Endothelial cell of umbilical vein (primary cell): ENCODE data around the gene TMEM37. TPM values are rescaled to one million over a fixed set of nuclear protein-coding genes. Genes with fewer than 3 reads are reported as not detected.

Source experiments
- BruUV-seq: library from RNA; stranded (reverse); fragments of 400-500 nt; replicated peaks from 2 replicates; lab custom pipeline; 2021; lab: Mats Ljungman, UMichigan
- CTCF ChIA-PET: fragments of 300-600, 350-600 bp; sonication (Branson Sonifier 250); formaldehyde crosslinking; loops from one replicate; lab custom pipeline; 2021; ENCODE audit warnings: antibody characterized with exemption, inconsistent platforms; lab: Charles Lee
- POLR2A ChIA-PET: fragments of 300-600, 350-600 bp; sonication (Branson Sonifier 250); formaldehyde crosslinking; loops from one replicate; lab custom pipeline; 2021; ENCODE audit warnings: antibody characterized with exemption, inconsistent platforms; lab: Charles Lee
- DNase-seq: peaks from one replicate; pipeline ENCODE4 v3.0.0-alpha.2; 2011; ENCODE audit warnings: low read depth, low spot score
- FAIRE-seq: peaks from 2 replicates; lab custom pipeline; 2011; peaks lifted over from hg19 to GRCh38; lab: Jason Lieb, UNC
- H2AFZ ChIP-seq: 2 replicates; pipeline ENCODE4 v1.6.0; 2012; ENCODE audit warnings: low read depth, low read length, control low read depth, inconsistent platforms
- H3K27ac ChIP-seq: 2 replicates; pipeline ENCODE4 v1.5.1; 2011; ENCODE audit warnings: low read depth, mild to moderate bottlenecking, control low read depth, low read length, moderate library complexity; ENCODE audit not compliant: insufficient read depth
- H3K27me3 ChIP-seq, 2 experiments: 2 replicates each; pipeline versions ENCODE4 v1.6.0 to v1.6.1; 2011; ENCODE audit warnings: low read length in 2 of 2, mixed read lengths in 1 of 2; ENCODE audit not compliant: control insufficient read depth in 2 of 2, insufficient read depth in 2 of 2
- H3K36me3 ChIP-seq, 2 experiments: 2 replicates in 1 of 2; 3 replicates in 1 of 2; pipeline ENCODE4 v1.5.1; 2011; ENCODE audit warnings: low read length in 2 of 2, mild to moderate bottlenecking in 1 of 2, moderate library complexity in 1 of 2; ENCODE audit not compliant: control insufficient read depth in 2 of 2, insufficient read depth in 2 of 2; ENCODE audit errors: extremely low read depth in 1 of 2
- H3K4me1 ChIP-seq: 3 replicates; pipeline ENCODE4 v1.5.1; 2011; ENCODE audit warnings: mild to moderate bottlenecking, low read length; ENCODE audit not compliant: control insufficient read depth, insufficient read depth; ENCODE audit errors: extremely low read depth
- H3K4me2 ChIP-seq: 2 replicates; pipeline ENCODE4 v1.6.1; 2011; ENCODE audit warnings: low read length, control low read depth, mixed read lengths; ENCODE audit not compliant: insufficient read depth
- H3K4me3 ChIP-seq, 3 experiments: fragments of 200-600 bp in 1 of 3; sonication (generic), shearing (Covaris generic) in 1 of 3; replicated peaks in 1 of 3; 2 replicates each; pipeline ENCODE4 v1.5.1; 2011 to 2016; ENCODE audit warnings: control low read depth in 3 of 3, low read length in 3 of 3, mild to moderate bottlenecking in 2 of 3, inconsistent platforms in 1 of 3, low read depth in 1 of 3, moderate library complexity in 1 of 3; ENCODE audit not compliant: insufficient read depth in 1 of 3
- H3K79me2 ChIP-seq: 2 replicates; pipeline ENCODE4 v1.6.0; 2012; ENCODE audit warnings: low read length, inconsistent platforms; ENCODE audit not compliant: control insufficient read depth, insufficient read depth
- H3K9ac ChIP-seq: replicated peaks from 2 replicates; pipeline ENCODE3; 2011; ENCODE audit warnings: low read length, control low read depth; ENCODE audit not compliant: insufficient read depth; ENCODE audit errors: extremely low read depth
- H3K9me1 ChIP-seq: replicated peaks from 3 replicates; pipeline ENCODE4 v1.6.0; 2011; ENCODE audit warnings: mild to moderate bottlenecking, low read length; ENCODE audit not compliant: control insufficient read depth, insufficient read depth; ENCODE audit errors: extremely low read depth
- H3K9me3 ChIP-seq: replicated peaks from 2 replicates; pipeline ENCODE4 v1.5.1; 2012; ENCODE audit warnings: low read length, inconsistent platforms; ENCODE audit not compliant: control insufficient read depth, insufficient read depth
- H4K20me1 ChIP-seq: replicated peaks from 2 replicates; pipeline ENCODE3; 2011; ENCODE audit warnings: mild to moderate bottlenecking, low read length; ENCODE audit not compliant: control insufficient read depth, insufficient read depth; ENCODE audit errors: extremely low read depth
- EZH2 ChIP-seq: IDR thresholded peaks from 2 replicates; pipeline ENCODE4 v1.6.1; 2012; ENCODE audit warnings: borderline replicate concordance, low read depth, mild to moderate bottlenecking, moderate library complexity, low read length, inconsistent platforms; ENCODE audit not compliant: severe bottlenecking
- FOS ChIP-seq: IDR thresholded peaks from 2 replicates; pipeline ENCODE4 v1.6.1; 2011; ENCODE audit warnings: mild to moderate bottlenecking, low read length, moderate library complexity, borderline replicate concordance; ENCODE audit not compliant: insufficient read depth
- GATA2 ChIP-seq: IDR thresholded peaks from 2 replicates; pipeline ENCODE4 v1.7.0; 2011; ENCODE audit warnings: low read depth, mild to moderate bottlenecking, moderate library complexity, mixed read lengths, low read length; ENCODE audit not compliant: insufficient read length, insufficient read depth
- JUN ChIP-seq: IDR thresholded peaks from 2 replicates; pipeline ENCODE4 v1.6.1; 2011; ENCODE audit warnings: borderline replicate concordance, low read depth; ENCODE audit not compliant: insufficient read length, insufficient read depth
- MYC ChIP-seq: IDR thresholded peaks from one replicate; pipeline ENCODE4 v1.6.1; 2011; ENCODE audit warnings: mild to moderate bottlenecking, low read depth, low read length
- POLR2A ChIP-seq: IDR thresholded peaks from 2 replicates; pipeline ENCODE4 v1.6.1; 2012; ENCODE audit warnings: low read depth, mild to moderate bottlenecking, control low read depth, low read length
- POLR2AphosphoS5 ChIP-seq: IDR thresholded peaks from 2 replicates; pipeline ENCODE4 v1.6.1; 2012; ENCODE audit warnings: low read depth, mild to moderate bottlenecking, control low read depth, low read length, moderate library complexity; ENCODE audit not compliant: insufficient read depth
- dilution Hi-C: fragments of 300-500 bp; cut with MboI; formaldehyde crosslinking; loops from one replicate; pipeline ENCODE4 v1.15.0; 2019; ENCODE audit warnings: low sequenced_read_pairs; ENCODE audit not compliant: extremely low pct_ligation_motif_present
- intact Hi-C: fragments of 100-400 bp; cut with micrococcal nuclease; formaldehyde crosslinking; loops from one replicate; pipeline ENCODE4 v1.10.0; 2022
- polyA plus RNA-seq, 4 experiments: library from polyadenylated mRNA; depleted of rRNA in 3 of 4; stranded (reverse) in 3 of 4; unstranded in 1 of 4; fragments of >200 nt; gene quantifications; 2 replicates each; pipeline versions ENCODE4 v1.2.1 to v1.2.3, GENCODE V29; 2011 to 2012; ENCODE audit warnings: missing spikeins in 1 of 4
- total RNA-seq: library from RNA; stranded (reverse); gene quantifications from 2 replicates; pipeline ENCODE4 v1.2.3, GENCODE V29; 2021
- TF ChIP-seq, protein P1 (sequence below): IDR thresholded peaks from 2 replicates; pipeline ENCODE4 v1.6.1; 2011; ENCODE audit not compliant: insufficient read depth, insufficient read length
- TF ChIP-seq, protein P2 (sequence below), 2 donors: IDR thresholded peaks; 1 replicate in 1 of 2; 2 replicates in 1 of 2; pipeline ENCODE4 v1.5.1; 2011; ENCODE audit warnings: low read length in 2 of 2, mild to moderate bottlenecking in 2 of 2, moderate library complexity in 2 of 2, control low read depth in 1 of 2, inconsistent platforms in 1 of 2, low read depth in 1 of 2; ENCODE audit not compliant: insufficient read depth in 1 of 2; ENCODE audit errors: extremely low read depth in 1 of 2

Gene TMEM37
- total and polyA plus RNA-seq, 2 donors (not counting 3 experiments of a cell fraction or from before 2014, with no cell fraction given), result 3.5 to 16.2 TPM

DNA sequence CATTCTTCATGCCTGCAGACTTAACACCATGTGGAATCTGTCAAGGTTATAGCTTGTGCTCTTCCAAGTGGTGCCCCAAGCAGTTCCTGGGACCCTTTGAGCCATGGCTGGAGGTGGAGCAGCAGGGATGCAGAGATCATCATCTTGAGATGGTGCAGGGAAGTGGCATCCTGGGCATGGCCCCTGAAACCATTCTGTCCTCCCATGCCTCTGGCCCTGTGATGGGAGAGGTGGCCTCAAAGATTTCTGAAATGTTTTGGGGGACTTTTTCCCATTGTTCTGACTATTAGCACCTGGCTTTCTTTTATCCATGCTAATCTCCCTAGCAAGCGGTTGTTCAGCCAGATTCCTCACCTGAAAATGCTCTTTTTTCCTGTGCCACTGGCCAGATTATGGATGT is 10.3 kb upstream of the TMEM37 start:
- Histone ChIP-seq H4K20me1 (no peaks in the 10 kb centered on the region), H3K4me2 (no peak overlapping the region), H3K79me2 (no peaks in the 10 kb centered on the region), H2AFZ (no peak overlapping the region), H3K9ac (no peak overlapping the region), H3K36me3 (no peaks in the 10 kb centered on the region), H3K9me3 (no peaks in the 10 kb centered on the region), H3K4me1 (no peaks in the 10 kb centered on the region), H3K9me1 (no peaks in the 10 kb centered on the region), H3K4me3 (no peak overlapping the region), H3K27ac (no peak overlapping the region), H3K27me3 (peaks cover 25 to 27% of the 10 kb centered on the region in 2 experiments)
- CTCF ChIA-PET, result interaction anchor here (0.6 kb wide), 1 partner anchor 34 kb away, joined by 3 read pairs; no protein-coding TSS in a partner anchor
- FAIRE-seq (no peak), DNase-seq (no peak)
- POLR2A ChIA-PET, result no interaction called here
- dilution Hi-C loops, result no loop called here
- no peak for TF ChIP-seq FOS
- intact Hi-C loops, result no loop called here
- BruUV-seq, result no TSS peak

DNA sequence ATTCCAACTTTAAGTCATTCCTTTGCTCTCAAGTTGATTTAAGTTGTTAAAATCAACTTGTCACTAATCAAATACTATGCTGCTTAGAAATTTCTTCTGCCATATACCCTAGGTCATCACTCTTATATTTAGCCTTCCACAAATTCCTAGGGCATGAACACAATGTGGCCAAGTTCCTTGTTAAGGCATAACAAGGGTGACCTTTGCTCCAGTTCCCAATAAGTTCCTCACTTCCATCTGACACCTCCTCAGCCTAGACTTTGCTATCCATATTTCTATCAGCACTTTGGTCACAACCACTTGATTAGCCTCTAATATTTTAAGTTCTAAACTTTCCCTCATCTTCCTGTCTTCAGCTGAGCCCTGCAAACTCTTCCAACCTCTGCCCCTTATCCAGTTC is 9.9 kb upstream of the TMEM37 start:
- intact Hi-C loops (no loop called here), dilution Hi-C loops (no loop called here)
- no peak for FAIRE-seq

More for the DNA sequence above, 9.9 kb upstream of the TMEM37 start:
- Histone ChIP-seq H3K4me2 (no peak overlapping the region), H3K27me3 (peaks cover 28% of the 10 kb centered on the region in 2 experiments), H3K27ac (no peak overlapping the region), H4K20me1 (no peaks in the 10 kb centered on the region), H3K36me3 (no peaks in the 10 kb centered on the region), H3K9me3 (no peaks in the 10 kb centered on the region), H3K9ac (no peak overlapping the region), H3K79me2 (no peaks in the 10 kb centered on the region), H3K4me1 (no peaks in the 10 kb centered on the region), H3K9me1 (no peaks in the 10 kb centered on the region), H3K4me3 (no peak overlapping the region), H2AFZ (no peak overlapping the region)
- BruUV-seq, result no TSS peak
- ChIA-PET CTCF (interaction anchor here (1.4 kb wide), 1 partner anchor 55 kb away, joined by 4 read pairs; no protein-coding TSS in a partner anchor), POLR2A (no interaction called here)
- DNase-seq, result no peak
- TF ChIP-seq POLR2AphosphoS5 (no peak), JUN (no peak), EZH2 (no peak), FOS (no peak), POLR2A (no peak), GATA2 (no peak), MYC (no peak)
- TF ChIP-seq, protein P1, sequence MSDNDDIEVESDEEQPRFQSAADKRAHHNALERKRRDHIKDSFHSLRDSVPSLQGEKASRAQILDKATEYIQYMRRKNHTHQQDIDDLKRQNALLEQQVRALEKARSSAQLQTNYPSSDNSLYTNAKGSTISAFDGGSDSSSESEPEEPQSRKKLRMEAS, result no peak
- TF ChIP-seq, protein P2, sequence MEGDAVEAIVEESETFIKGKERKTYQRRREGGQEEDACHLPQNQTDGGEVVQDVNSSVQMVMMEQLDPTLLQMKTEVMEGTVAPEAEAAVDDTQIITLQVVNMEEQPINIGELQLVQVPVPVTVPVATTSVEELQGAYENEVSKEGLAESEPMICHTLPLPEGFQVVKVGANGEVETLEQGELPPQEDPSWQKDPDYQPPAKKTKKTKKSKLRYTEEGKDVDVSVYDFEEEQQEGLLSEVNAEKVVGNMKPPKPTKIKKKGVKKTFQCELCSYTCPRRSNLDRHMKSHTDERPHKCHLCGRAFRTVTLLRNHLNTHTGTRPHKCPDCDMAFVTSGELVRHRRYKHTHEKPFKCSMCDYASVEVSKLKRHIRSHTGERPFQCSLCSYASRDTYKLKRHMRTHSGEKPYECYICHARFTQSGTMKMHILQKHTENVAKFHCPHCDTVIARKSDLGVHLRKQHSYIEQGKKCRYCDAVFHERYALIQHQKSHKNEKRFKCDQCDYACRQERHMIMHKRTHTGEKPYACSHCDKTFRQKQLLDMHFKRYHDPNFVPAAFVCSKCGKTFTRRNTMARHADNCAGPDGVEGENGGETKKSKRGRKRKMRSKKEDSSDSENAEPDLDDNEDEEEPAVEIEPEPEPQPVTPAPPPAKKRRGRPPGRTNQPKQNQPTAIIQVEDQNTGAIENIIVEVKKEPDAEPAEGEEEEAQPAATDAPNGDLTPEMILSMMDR (IDR thresholded peaks at IDR 0.05; ENCODE audit: extremely low read depth in 1 of 2, insufficient read depth in 1 of 2, low read depth in 1 of 2, low read length in 2 of 2), result no peak
